ENCODE results near the gene CEP112.

DNA sequence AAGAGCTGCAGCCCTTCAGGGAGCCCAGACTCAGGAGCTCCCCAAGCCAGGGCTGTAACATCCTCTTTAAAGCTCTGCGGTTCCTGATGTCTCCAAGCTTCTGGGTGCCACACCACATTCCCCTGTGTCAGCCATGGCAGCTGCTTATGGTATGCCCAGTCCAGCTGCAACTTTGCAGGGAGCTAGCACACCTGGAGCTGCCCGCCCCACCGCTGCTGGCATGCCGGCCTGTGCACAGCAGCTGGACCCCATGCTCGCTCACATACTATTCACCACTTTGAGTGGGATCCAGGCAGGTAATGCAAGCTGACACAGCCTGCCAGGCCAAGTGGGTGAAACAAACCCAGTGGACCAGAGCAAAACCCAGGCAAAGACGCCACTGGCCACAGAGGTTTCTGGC lies 324.9 kb downstream of the CEP112 start:
- no peak for TF ChIP-seq SP1 (CRISPR knock-in tag; conservative IDR thresholded peaks at IDR 0.05)
- no peak for TF ChIP-seq MXD4 (CRISPR knock-in tag; IDR thresholded peaks at IDR 0.05; ENCODE audit: borderline replicate concordance)
- TF ChIP-seq ETV6 (CRISPR knock-in tag; IDR thresholded peaks at IDR 0.05): no peak
- no peak for TF ChIP-seq ZNF138 (CRISPR knock-in tag; conservative IDR thresholded peaks at IDR 0.05)
- TF ChIP-seq, protein P1, sequence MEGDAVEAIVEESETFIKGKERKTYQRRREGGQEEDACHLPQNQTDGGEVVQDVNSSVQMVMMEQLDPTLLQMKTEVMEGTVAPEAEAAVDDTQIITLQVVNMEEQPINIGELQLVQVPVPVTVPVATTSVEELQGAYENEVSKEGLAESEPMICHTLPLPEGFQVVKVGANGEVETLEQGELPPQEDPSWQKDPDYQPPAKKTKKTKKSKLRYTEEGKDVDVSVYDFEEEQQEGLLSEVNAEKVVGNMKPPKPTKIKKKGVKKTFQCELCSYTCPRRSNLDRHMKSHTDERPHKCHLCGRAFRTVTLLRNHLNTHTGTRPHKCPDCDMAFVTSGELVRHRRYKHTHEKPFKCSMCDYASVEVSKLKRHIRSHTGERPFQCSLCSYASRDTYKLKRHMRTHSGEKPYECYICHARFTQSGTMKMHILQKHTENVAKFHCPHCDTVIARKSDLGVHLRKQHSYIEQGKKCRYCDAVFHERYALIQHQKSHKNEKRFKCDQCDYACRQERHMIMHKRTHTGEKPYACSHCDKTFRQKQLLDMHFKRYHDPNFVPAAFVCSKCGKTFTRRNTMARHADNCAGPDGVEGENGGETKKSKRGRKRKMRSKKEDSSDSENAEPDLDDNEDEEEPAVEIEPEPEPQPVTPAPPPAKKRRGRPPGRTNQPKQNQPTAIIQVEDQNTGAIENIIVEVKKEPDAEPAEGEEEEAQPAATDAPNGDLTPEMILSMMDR (IDR thresholded peaks at IDR 0.05): no peak
- TF ChIP-seq ELF4 (CRISPR knock-in tag; IDR thresholded peaks at IDR 0.05; ENCODE audit: low read depth): no peak
- TF ChIP-seq, protein P2, sequence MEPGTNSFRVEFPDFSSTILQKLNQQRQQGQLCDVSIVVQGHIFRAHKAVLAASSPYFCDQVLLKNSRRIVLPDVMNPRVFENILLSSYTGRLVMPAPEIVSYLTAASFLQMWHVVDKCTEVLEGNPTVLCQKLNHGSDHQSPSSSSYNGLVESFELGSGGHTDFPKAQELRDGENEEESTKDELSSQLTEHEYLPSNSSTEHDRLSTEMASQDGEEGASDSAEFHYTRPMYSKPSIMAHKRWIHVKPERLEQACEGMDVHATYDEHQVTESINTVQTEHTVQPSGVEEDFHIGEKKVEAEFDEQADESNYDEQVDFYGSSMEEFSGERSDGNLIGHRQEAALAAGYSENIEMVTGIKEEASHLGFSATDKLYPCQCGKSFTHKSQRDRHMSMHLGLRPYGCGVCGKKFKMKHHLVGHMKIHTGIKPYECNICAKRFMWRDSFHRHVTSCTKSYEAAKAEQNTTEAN (CRISPR knock-in tag; IDR thresholded peaks at IDR 0.05): no peak
- TF ChIP-seq, protein P3, sequence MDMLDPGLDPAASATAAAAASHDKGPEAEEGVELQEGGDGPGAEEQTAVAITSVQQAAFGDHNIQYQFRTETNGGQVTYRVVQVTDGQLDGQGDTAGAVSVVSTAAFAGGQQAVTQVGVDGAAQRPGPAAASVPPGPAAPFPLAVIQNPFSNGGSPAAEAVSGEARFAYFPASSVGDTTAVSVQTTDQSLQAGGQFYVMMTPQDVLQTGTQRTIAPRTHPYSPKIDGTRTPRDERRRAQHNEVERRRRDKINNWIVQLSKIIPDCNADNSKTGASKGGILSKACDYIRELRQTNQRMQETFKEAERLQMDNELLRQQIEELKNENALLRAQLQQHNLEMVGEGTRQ (CRISPR knock-in tag; IDR thresholded peaks at IDR 0.05): no peak
- TF ChIP-seq, protein P4, sequence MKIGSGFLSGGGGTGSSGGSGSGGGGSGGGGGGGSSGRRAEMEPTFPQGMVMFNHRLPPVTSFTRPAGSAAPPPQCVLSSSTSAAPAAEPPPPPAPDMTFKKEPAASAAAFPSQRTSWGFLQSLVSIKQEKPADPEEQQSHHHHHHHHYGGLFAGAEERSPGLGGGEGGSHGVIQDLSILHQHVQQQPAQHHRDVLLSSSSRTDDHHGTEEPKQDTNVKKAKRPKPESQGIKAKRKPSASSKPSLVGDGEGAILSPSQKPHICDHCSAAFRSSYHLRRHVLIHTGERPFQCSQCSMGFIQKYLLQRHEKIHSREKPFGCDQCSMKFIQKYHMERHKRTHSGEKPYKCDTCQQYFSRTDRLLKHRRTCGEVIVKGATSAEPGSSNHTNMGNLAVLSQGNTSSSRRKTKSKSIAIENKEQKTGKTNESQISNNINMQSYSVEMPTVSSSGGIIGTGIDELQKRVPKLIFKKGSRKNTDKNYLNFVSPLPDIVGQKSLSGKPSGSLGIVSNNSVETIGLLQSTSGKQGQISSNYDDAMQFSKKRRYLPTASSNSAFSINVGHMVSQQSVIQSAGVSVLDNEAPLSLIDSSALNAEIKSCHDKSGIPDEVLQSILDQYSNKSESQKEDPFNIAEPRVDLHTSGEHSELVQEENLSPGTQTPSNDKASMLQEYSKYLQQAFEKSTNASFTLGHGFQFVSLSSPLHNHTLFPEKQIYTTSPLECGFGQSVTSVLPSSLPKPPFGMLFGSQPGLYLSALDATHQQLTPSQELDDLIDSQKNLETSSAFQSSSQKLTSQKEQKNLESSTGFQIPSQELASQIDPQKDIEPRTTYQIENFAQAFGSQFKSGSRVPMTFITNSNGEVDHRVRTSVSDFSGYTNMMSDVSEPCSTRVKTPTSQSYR (CRISPR knock-in tag; IDR thresholded peaks at IDR 0.05): no peak
- TF ChIP-seq ZNF121 (CRISPR knock-in tag; IDR thresholded peaks at IDR 0.05): no peak
- TF ChIP-seq, protein P5, sequence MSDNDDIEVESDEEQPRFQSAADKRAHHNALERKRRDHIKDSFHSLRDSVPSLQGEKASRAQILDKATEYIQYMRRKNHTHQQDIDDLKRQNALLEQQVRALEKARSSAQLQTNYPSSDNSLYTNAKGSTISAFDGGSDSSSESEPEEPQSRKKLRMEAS (CRISPR knock-in tag; IDR thresholded peaks at IDR 0.05): no peak

All from WTC11 (cell line).